Measurements from ENCODE around the gene KTN1. TPM values are rescaled to one million over a fixed set of nuclear protein-coding genes. Genes with fewer than 3 reads are reported as not detected.

KTN1 gene
- total RNA-seq, 1 donor, result 210 TPM

- no peak for TF ChIP-seq CTCF (IDR thresholded peaks at IDR 0.05; ENCODE audit: insufficient read depth, low read length)
- no peak overlapping the region for H3K4me3 ChIP-seq (ENCODE audit: low read depth, low read length)
- DNase-seq (ENCODE audit: low read depth), result no peak
Measured at GRCh38 chr14:55638665-55639064, 58.7 kb downstream of the KTN1 start.

GRCh38 chr14:55641290-55641689, 61.3 kb downstream of the KTN1 start:
- no peak for DNase-seq (ENCODE audit: low read depth)
- H3K4me3 ChIP-seq (ENCODE audit: low read depth, low read length), result no peak overlapping the region
- no peak for TF ChIP-seq CTCF (IDR thresholded peaks at IDR 0.05; ENCODE audit: insufficient read depth, low read length)

GRCh38 chr14:55641954-55642353, 61.9 kb downstream of the KTN1 start:
- no peak for TF ChIP-seq CTCF (IDR thresholded peaks at IDR 0.05; ENCODE audit: insufficient read depth, low read length)
- no peak for DNase-seq (ENCODE audit: low read depth)
- H3K4me3 ChIP-seq (ENCODE audit: low read depth, low read length), result no peak overlapping the region

- no peak for DNase-seq (ENCODE audit: low read depth)
- TF ChIP-seq CTCF (IDR thresholded peaks at IDR 0.05; ENCODE audit: insufficient read depth, low read length), result no peak
- no peak overlapping the region for H3K4me3 ChIP-seq (ENCODE audit: low read depth, low read length)
Measured at GRCh38 chr14:55645145-55645544, 65.1 kb downstream of the KTN1 start.

GRCh38 chr14:55645845-55646832, 66.1 kb downstream of the KTN1 start:
- TF ChIP-seq CTCF (IDR thresholded peaks at IDR 0.05; ENCODE audit: insufficient read depth, low read length), result no peak
- no peak for DNase-seq (ENCODE audit: low read depth)
- no peak overlapping the region for H3K4me3 ChIP-seq (ENCODE audit: low read depth, low read length)

- DNase-seq (ENCODE audit: low read depth), result no peak
- no peak overlapping the region for H3K4me3 ChIP-seq (ENCODE audit: low read depth, low read length)
- no peak for TF ChIP-seq CTCF (IDR thresholded peaks at IDR 0.05; ENCODE audit: insufficient read depth, low read length)
Measured at GRCh38 chr14:55650992-55651391, 71.0 kb downstream of the KTN1 start.

Data from fibroblast of the aortic adventitia (primary cell).